ENCODE results near the gene OMD.

Gene OMD

DNA sequence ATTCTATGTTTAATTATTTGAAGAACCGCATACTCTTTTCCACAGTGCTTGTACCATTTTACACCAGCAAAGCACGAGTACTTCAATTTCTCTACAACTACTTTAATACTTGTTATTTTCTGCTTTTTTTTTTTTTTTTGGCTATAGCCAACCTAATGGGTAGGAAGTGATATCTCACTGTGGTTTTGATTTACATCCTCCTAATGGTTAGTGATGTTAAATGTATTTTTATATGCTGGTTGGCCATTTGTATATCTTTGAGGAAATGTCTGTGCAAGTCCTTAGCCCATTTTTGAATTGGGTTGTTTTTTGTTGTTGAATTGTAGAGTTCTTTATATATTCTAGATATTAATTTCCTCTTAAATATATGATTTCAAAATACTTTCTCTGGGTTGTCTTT is 42.5 kb downstream of the OMD start:
- no peaks in the 10 kb centered on the region for H3K9me3 Mint-ChIP-seq
- peaks cover 20% of the 10 kb centered on the region for H3K4me1 Mint-ChIP-seq
- H3K36me3 Mint-ChIP-seq (ENCODE audit: insufficient read depth), result no peaks in the 10 kb centered on the region
- no peak overlapping the region for H3K4me3 Mint-ChIP-seq
- no peak for DNase-seq (ENCODE audit: low spot score in 2 of 2)
- H3K27me3 Mint-ChIP-seq, result no peaks in the 10 kb centered on the region
- no peak overlapping the region for H3K27ac Mint-ChIP-seq (ENCODE audit: low read depth)
- no peak for ATAC-seq (replicated peaks; ENCODE audit: extremely low read depth, poor library complexity, severe bottlenecking)

DNA sequence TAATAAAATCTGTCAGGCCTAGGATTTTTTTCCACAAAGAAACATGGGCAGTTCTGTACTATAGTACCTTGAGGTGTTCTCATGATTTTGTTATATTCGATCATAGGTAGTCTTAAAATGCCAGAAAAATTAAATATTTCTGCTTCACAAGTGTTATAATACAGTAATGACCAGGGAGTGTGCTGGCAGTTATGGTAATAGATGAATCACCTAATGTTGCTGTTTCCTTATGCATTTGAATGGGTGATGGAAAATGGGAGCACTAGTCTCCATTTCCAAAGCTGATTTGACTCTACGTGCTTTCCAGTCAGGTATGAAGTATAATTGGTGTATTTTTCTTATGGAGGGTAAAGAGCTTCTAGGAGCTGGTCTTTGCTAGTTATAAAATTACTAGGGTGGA is 43.7 kb downstream of the OMD start:
- H3K4me1 Mint-ChIP-seq, result peaks cover 20% of the 10 kb centered on the region
- DNase-seq (ENCODE audit: low spot score in 2 of 2), result no peak
- no peak overlapping the region for H3K27ac Mint-ChIP-seq (ENCODE audit: low read depth)
- no peaks in the 10 kb centered on the region for H3K36me3 Mint-ChIP-seq (ENCODE audit: insufficient read depth)
- no peak for ATAC-seq (replicated peaks; ENCODE audit: extremely low read depth, poor library complexity, severe bottlenecking)
- H3K9me3 Mint-ChIP-seq, result peaks cover 6% of the 10 kb centered on the region
- no peak overlapping the region for H3K4me3 Mint-ChIP-seq
- no peaks in the 10 kb centered on the region for H3K27me3 Mint-ChIP-seq

DNA sequence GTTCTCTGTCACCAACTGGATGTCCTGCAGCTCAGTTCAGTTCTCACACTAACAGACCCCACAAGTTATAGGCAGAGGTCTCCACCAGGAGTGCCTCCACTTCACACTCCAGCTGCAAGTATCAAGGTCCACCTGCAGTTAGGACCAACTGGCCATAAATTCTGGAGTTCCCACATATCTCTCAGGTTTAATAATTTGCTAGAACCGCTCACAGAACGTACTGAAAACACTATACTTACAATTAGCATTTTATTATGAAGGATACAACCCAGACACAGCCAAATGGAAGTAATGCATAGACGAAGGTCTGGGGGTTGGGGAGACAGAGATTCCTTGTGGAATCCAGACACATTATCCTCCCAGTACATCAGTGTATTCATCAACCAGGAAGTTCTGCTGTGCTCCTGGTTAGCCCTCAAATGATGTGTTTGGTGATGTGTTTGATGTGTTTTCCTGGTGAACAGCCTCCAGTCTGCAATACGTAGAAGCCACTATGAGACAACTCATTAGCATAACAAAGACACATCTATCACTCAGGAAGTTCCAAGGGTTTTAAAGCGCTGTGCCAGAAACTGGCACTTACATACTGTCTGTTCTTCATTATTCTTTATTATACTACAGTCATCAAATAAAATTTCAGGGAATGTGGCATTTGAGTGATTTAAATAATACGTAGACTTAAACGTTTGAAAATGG is 45.3 kb downstream of the OMD start:
- H3K9me3 Mint-ChIP-seq, result peaks cover 18% of the 10 kb centered on the region
- H3K4me1 Mint-ChIP-seq, result peaks cover 20% of the 10 kb centered on the region
- H3K4me3 Mint-ChIP-seq, result no peak overlapping the region
- ATAC-seq (replicated peaks; ENCODE audit: extremely low read depth, poor library complexity, severe bottlenecking), result no peak
- no peaks in the 10 kb centered on the region for H3K36me3 Mint-ChIP-seq (ENCODE audit: insufficient read depth)
- no peaks in the 10 kb centered on the region for H3K27me3 Mint-ChIP-seq
- peak overlapping the region; percentile 62 for H3K27ac Mint-ChIP-seq (ENCODE audit: low read depth)
- DNase-seq (ENCODE audit: low spot score in 2 of 2), result no peak

DNA sequence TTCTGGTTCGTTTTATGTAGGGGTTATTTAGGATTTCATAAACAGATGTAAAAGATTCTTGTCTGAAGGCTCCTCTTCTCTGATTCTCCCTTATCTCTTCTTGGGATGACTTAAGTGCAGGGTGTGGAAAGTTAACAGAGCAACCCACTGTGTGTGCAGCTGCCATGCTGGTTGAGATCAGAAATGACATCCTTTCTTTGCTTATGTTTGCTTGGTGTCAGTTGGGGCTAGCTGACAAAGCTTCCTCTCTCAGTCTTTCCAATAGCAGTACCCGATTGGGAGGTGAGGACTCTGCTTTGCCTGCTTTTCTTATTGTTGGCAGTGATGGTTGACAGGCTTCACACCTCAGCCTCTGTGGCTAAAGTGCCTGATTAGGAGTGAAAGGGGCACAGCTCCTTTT is 46.4 kb downstream of the OMD start:
- ATAC-seq (replicated peaks; ENCODE audit: extremely low read depth, poor library complexity, severe bottlenecking) (no peak), DNase-seq (ENCODE audit: low spot score in 2 of 2) (no peak)
- Mint-ChIP-seq H3K9me3 (peaks cover 19% of the 10 kb centered on the region), H3K27me3 (no peaks in the 10 kb centered on the region), H3K27ac (ENCODE audit: low read depth) (no peak overlapping the region), H3K4me3 (no peak overlapping the region), H3K4me1 (peaks cover 20% of the 10 kb centered on the region), H3K36me3 (ENCODE audit: insufficient read depth) (no peaks in the 10 kb centered on the region)

DNA sequence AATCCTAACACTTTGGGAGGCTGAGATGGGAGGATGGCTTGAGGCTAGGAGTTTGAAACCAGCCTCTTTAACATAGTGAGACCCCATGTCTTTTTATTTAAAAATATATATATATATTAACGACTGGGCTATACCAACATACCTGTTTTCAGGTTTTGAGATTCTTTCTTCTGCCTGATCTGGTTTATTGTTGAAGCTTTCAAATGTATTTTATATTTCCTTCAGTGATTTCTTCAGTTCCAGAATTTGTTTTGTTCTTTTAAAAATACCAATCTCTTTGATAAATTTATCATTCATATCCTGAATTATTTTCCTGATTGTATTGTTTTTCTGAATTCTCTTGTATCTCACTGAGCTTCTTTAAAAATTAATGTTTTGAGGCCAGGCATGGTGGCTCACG is 51.1 kb downstream of the OMD start:
- H3K27ac Mint-ChIP-seq (ENCODE audit: low read depth), result no peak overlapping the region
- H3K36me3 Mint-ChIP-seq (ENCODE audit: insufficient read depth), result peaks cover 4% of the 10 kb centered on the region
- H3K9me3 Mint-ChIP-seq, result peaks cover 27% of the 10 kb centered on the region
- ATAC-seq (replicated peaks; ENCODE audit: extremely low read depth, poor library complexity, severe bottlenecking), result no peak
- DNase-seq (ENCODE audit: low spot score in 2 of 2), result no peak
- H3K4me1 Mint-ChIP-seq, result peaks cover 6% of the 10 kb centered on the region
- no peaks in the 10 kb centered on the region for H3K27me3 Mint-ChIP-seq
- H3K4me3 Mint-ChIP-seq, result no peak overlapping the region

DNA sequence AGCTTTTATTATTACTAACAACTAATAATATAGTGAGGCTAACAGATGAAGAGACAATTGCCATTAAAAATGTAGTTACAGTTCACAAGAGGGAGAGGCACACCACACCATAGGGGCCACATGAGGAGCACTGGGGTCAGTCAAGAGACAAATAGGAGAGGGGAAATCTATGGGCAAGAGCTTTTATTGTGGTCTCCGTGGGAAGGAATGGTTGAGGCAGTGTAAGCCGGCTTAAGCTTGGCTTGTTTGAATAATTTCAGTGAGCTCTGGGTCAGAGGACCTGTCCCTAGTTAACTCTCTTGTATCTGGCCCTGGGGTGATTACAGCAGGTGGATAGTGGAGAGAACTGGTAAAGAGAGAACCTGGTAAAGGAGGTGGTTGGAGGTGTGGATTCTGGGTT is 55.2 kb downstream of the OMD start:
- DNase-seq (ENCODE audit: low spot score in 2 of 2) (no peak), ATAC-seq (replicated peaks; ENCODE audit: extremely low read depth, poor library complexity, severe bottlenecking) (no peak)
- no peaks in the 10 kb centered on the region for H3K27me3 Mint-ChIP-seq
- peaks cover 9% of the 10 kb centered on the region for H3K9me3 Mint-ChIP-seq
- no peak overlapping the region for H3K4me3 Mint-ChIP-seq
- peaks cover 4% of the 10 kb centered on the region for H3K36me3 Mint-ChIP-seq (ENCODE audit: insufficient read depth)
- H3K4me1 Mint-ChIP-seq, result no peaks in the 10 kb centered on the region
- no peak overlapping the region for H3K27ac Mint-ChIP-seq (ENCODE audit: low read depth)
